ENCODE results near the gene MAP7D2.

DNA sequence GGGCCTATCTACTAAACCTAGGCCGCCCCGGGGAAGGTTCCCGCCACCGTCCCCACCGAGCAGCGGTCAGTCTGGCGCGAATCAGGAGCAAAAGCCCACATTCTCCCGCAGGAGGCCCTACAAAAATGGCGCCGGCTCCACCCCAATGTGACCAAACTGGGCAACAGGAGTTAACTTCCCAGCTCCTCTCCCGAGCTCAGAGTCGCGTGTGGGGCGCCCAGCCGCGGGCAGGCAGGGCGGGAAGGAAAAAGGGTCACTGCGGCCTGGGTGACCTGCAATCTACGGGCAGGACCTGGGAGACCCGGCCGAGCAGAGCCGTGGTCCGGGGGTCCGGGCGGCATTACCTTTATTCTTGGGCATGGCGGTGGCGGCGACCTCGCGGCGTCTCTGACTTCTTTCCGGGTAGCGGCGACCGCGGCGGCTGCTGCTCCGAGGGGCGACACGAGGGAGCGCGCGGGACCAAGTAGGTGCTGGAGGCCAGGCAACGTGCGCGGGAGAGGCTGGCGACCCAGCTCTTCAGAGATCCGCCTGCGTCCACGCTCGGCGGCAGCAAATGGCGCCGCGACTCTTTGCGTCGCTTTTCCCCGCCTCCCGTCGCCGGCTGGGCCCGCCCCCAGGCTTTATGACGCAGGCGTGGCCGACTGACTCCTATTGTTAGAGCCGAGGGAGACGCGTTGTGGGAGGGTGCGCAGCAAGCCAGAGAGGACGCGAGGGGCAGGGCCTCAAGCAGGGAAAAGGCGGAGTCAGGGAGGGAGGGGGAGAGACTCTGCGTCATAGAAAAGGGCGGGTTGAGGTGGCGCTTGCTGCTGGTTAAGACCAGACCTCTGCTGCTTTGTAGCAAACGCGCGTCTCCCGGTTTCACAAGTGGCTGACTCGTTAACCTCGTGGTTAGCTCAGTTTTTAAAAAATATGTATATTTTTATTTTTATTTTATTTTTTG, 24.8 kb upstream of the MAP7D2 start, which contains the start of gene EIF1AX:
- TF ChIP-seq, protein P1, sequence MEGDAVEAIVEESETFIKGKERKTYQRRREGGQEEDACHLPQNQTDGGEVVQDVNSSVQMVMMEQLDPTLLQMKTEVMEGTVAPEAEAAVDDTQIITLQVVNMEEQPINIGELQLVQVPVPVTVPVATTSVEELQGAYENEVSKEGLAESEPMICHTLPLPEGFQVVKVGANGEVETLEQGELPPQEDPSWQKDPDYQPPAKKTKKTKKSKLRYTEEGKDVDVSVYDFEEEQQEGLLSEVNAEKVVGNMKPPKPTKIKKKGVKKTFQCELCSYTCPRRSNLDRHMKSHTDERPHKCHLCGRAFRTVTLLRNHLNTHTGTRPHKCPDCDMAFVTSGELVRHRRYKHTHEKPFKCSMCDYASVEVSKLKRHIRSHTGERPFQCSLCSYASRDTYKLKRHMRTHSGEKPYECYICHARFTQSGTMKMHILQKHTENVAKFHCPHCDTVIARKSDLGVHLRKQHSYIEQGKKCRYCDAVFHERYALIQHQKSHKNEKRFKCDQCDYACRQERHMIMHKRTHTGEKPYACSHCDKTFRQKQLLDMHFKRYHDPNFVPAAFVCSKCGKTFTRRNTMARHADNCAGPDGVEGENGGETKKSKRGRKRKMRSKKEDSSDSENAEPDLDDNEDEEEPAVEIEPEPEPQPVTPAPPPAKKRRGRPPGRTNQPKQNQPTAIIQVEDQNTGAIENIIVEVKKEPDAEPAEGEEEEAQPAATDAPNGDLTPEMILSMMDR (conservative IDR thresholded peaks at IDR 0.05; ENCODE audit: low read depth in 2 of 2) = no peak
- TF ChIP-seq, protein P2, sequence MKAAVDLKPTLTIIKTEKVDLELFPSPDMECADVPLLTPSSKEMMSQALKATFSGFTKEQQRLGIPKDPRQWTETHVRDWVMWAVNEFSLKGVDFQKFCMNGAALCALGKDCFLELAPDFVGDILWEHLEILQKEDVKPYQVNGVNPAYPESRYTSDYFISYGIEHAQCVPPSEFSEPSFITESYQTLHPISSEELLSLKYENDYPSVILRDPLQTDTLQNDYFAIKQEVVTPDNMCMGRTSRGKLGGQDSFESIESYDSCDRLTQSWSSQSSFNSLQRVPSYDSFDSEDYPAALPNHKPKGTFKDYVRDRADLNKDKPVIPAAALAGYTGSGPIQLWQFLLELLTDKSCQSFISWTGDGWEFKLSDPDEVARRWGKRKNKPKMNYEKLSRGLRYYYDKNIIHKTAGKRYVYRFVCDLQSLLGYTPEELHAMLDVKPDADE (IDR thresholded peaks at IDR 0.05) = no peak
- peak; percentile 71 for TF ChIP-seq POLR2AphosphoS5 (IDR thresholded peaks at IDR 0.05; ENCODE audit: low read depth)
- TF ChIP-seq NANOG (IDR thresholded peaks at IDR 0.05; ENCODE audit: borderline replicate concordance) = no peak
